Panc1 (cell line): ENCODE data around the gene LRRC1. TPM values are rescaled to one million over a fixed set of nuclear protein-coding genes. Genes with fewer than 3 reads are reported as not detected.

ENCODE experiments used
- ATAC-seq: fragments of 200-7000 bp; cut with Tn5 transposase; 2 replicates; pipeline ENCODE4 v1.9.1; 2020; ENCODE audit warnings: mild to moderate bottlenecking, moderate library complexity
- BruUV-seq: library from RNA; stranded (reverse); fragments of 400-500 nt; replicated peaks from 2 replicates; lab custom pipeline; 2021; lab: Mats Ljungman, UMichigan
- CTCF ChIA-PET: fragments of 300-600 bp; sonication (Branson Sonifier 250); formaldehyde crosslinking; loops from one replicate; lab custom pipeline; 2022; ENCODE audit warnings: antibody characterized with exemption; lab: Charles Lee
- POLR2A ChIA-PET: fragments of 300-600 bp; sonication (Branson Sonifier 250); formaldehyde crosslinking; loops from one replicate; lab custom pipeline; 2022; ENCODE audit warnings: antibody characterized with exemption; lab: Charles Lee
- DNase-seq: peaks from one replicate; pipeline ENCODE4 v3.0.0-alpha.2; 2010; ENCODE audit warnings: low read depth, low spot score
- H3K27ac ChIP-seq: 2 replicates; pipeline ENCODE4 v1.5.1; 2011; ENCODE audit warnings: mild to moderate bottlenecking, low read length, inconsistent platforms
- H3K27me3 ChIP-seq: fragments of 200-500 bp; sonication (Bioruptor generic); 2 replicates; pipeline ENCODE4 v1.6.0; 2014; ENCODE audit warnings: low read length, inconsistent platforms; ENCODE audit not compliant: control insufficient read depth, insufficient read depth
- H3K36me3 ChIP-seq: fragments of 200-500 bp; sonication (Bioruptor generic); 2 replicates; pipeline ENCODE4 v1.5.1; 2014; ENCODE audit warnings: inconsistent platforms, mild to moderate bottlenecking, low read length, moderate library complexity; ENCODE audit not compliant: control insufficient read depth, insufficient read depth
- H3K4me1 ChIP-seq: 2 replicates; pipeline ENCODE4 v1.5.1; 2011; ENCODE audit warnings: inconsistent platforms, mild to moderate bottlenecking, low read length, moderate library complexity; ENCODE audit not compliant: control insufficient read depth, insufficient read depth
- H3K4me3 ChIP-seq, 2 experiments: 2 replicates each; pipeline ENCODE4 v1.5.1; 2011 to 2012; ENCODE audit warnings: low read depth in 2 of 2, low read length in 2 of 2, mild to moderate bottlenecking in 2 of 2, inconsistent platforms in 1 of 2, moderate library complexity in 1 of 2
- H3K9me3 ChIP-seq: fragments of 200-500 bp; sonication (Bioruptor generic); 2 replicates; pipeline ENCODE4 v1.5.1; 2014; ENCODE audit warnings: low read depth, mild to moderate bottlenecking, inconsistent platforms, low read length, moderate library complexity; ENCODE audit not compliant: control insufficient read depth, insufficient read depth
- CTCF ChIP-seq: fragments of 450-650 bp; IDR thresholded peaks from 2 replicates; pipeline ENCODE4 v1.5.1; 2017; ENCODE audit warnings: mild to moderate bottlenecking
- POLR2AphosphoS5 ChIP-seq: IDR thresholded peaks from 2 replicates; pipeline ENCODE4 v1.6.1; 2012; ENCODE audit warnings: mild to moderate bottlenecking, low read depth, low read length, moderate library complexity
- REST ChIP-seq, 2 experiments: IDR thresholded peaks; 2 replicates each; pipeline ENCODE4 v1.6.1; 2011 to 2012; ENCODE audit warnings: low read depth in 2 of 2, control low read depth in 1 of 2, low read length in 1 of 2, mild to moderate bottlenecking in 1 of 2, moderate library complexity in 1 of 2; ENCODE audit not compliant: insufficient read depth in 1 of 2
- SIN3A ChIP-seq: IDR thresholded peaks from 2 replicates; pipeline ENCODE4 v1.6.1; 2012; ENCODE audit warnings: low read depth, mild to moderate bottlenecking, low read length, moderate library complexity, borderline replicate concordance; ENCODE audit not compliant: insufficient read depth
- TCF7L2 ChIP-seq: IDR thresholded peaks from 2 replicates; pipeline ENCODE4 v1.6.1; 2011; ENCODE audit warnings: mild to moderate bottlenecking, low read depth, low read length, inconsistent platforms
- in situ Hi-C: cut with HindIII; loops from 2 replicates; pipeline ENCODE4 v1.10.0; 2016; ENCODE audit warnings: low sequenced_read_pairs, low pct_unique_long_range_greater_than_20kb
- intact Hi-C: fragments of 100-400 bp; cut with micrococcal nuclease; formaldehyde crosslinking; loops from one replicate; pipeline ENCODE4 v1.10.0; 2022; ENCODE audit not compliant: unreplicated experiment
- total RNA-seq: library from RNA; stranded (reverse); gene quantifications from one replicate; pipeline ENCODE4 v1.2.1, GENCODE V29; 2021; ENCODE audit not compliant: unreplicated experiment

The LRRC1 gene
- total RNA-seq, 1 experiment from 2014 or later = 13.8 TPM

GRCh38 chr6:53920881-53921280 is 126.1 kb downstream of the LRRC1 start:
- intact Hi-C loops = no loop called here
- no peak for DNase-seq
- CTCF ChIA-PET = no interaction called here

GRCh38 chr6:53921639-53922038 is 126.8 kb downstream of the LRRC1 start:
- Histone ChIP-seq H3K27ac (no peak overlapping the region), H3K27me3 (no peaks in the 10 kb centered on the region), H3K4me3 (no peak overlapping the region), H3K9me3 (no peaks in the 10 kb centered on the region), H3K36me3 (no peaks in the 10 kb centered on the region), H3K4me1 (no peaks in the 10 kb centered on the region)
- ChIA-PET CTCF (no interaction called here), POLR2A (no interaction called here)
- in situ Hi-C loops (no loop called here), intact Hi-C loops (no loop called here)
- no TSS peak for BruUV-seq
- DNase-seq = no peak
- ATAC-seq = no peak
- TF ChIP-seq SIN3A (no peak), REST (IDR thresholded peaks at IDR 0.05; ENCODE audit: insufficient read depth in 1 of 2, low read depth in 2 of 2, low read length in 1 of 2) (no peak), TCF7L2 (no peak), POLR2AphosphoS5 (no peak), CTCF (no peak)

More at GRCh38 chr6:53920881-53921280, 126.1 kb downstream of the LRRC1 start:
- Histone ChIP-seq H3K27me3 (no peaks in the 10 kb centered on the region), H3K4me1 (no peaks in the 10 kb centered on the region), H3K36me3 (no peaks in the 10 kb centered on the region), H3K27ac (no peak overlapping the region), H3K4me3 (no peak overlapping the region), H3K9me3 (no peaks in the 10 kb centered on the region)
- POLR2A ChIA-PET = no interaction called here
- no peak for TF ChIP-seq CTCF
- TF ChIP-seq POLR2AphosphoS5 = no peak
- no peak for TF ChIP-seq TCF7L2
- no peak for TF ChIP-seq REST (IDR thresholded peaks at IDR 0.05; ENCODE audit: insufficient read depth in 1 of 2, low read depth in 2 of 2, low read length in 1 of 2)
- no peak for TF ChIP-seq SIN3A
- BruUV-seq = no TSS peak
- in situ Hi-C loops = no loop called here
- ATAC-seq = no peak
